ENCODE results near the gene LSM3. TPM values are rescaled to one million over a fixed set of nuclear protein-coding genes. Genes with fewer than 3 reads are reported as not detected.

The LSM3 gene
- total RNA-seq, 1 experiment from 2014 or later, result 11.9 TPM

DNA sequence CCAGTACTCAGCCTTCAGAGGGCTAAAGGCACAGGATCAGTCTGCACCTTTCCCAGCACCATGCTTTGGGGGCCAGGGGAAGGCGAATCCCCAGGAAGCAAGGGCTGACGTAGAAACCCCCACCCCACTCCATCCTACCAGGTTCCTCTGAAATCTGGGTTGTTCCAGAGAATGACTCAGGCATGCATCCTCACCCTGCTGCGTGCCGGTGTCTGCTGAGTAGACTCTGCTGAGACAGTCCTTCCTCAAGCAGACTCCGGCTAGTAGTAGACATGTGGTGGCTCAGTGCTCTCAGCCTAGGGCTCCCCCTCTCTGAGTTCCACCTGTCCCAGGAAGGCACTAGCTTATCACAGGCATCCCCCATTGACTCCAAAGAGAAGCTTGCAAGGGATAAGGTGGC lies 44.7 kb upstream of the LSM3 start:
- Histone ChIP-seq H3K4me3 (ENCODE audit: low read depth in 2 of 2, low read length in 2 of 2) (no peak overlapping the region), H3K36me3 (ENCODE audit: control insufficient read depth, insufficient read depth, low read length) (peaks cover 11% of the 10 kb centered on the region), H3K27me3 (ENCODE audit: control insufficient read depth, insufficient read depth, low read length) (no peaks in the 10 kb centered on the region), H3K4me1 (ENCODE audit: control insufficient read depth, insufficient read depth, low read length) (no peaks in the 10 kb centered on the region), H3K9me3 (ENCODE audit: control insufficient read depth, insufficient read depth, low read depth, low read length) (no peaks in the 10 kb centered on the region), H3K27ac (ENCODE audit: low read length) (no peak overlapping the region)
- DNase-seq (ENCODE audit: low read depth, low spot score), result no peak
- no TSS peak for BruUV-seq (replicated peaks)
- TF ChIP-seq POLR2AphosphoS5 (IDR thresholded peaks at IDR 0.05; ENCODE audit: low read depth, low read length), result no peak
- TF ChIP-seq TCF7L2 (IDR thresholded peaks at IDR 0.05; ENCODE audit: low read depth, low read length), result no peak
- no peak for TF ChIP-seq SIN3A (IDR thresholded peaks at IDR 0.05; ENCODE audit: borderline replicate concordance, insufficient read depth, low read depth, low read length)
- in situ Hi-C loops (cut with HindIII; ENCODE audit: low pct_unique_long_range_greater_than_20kb, low sequenced_read_pairs), result no loop called here
- ChIA-PET CTCF (no interaction called here), POLR2A (no interaction called here)
- intact Hi-C loops (cut with micrococcal nuclease; ENCODE audit: unreplicated experiment), result no loop called here
- ATAC-seq, result no peak

DNA sequence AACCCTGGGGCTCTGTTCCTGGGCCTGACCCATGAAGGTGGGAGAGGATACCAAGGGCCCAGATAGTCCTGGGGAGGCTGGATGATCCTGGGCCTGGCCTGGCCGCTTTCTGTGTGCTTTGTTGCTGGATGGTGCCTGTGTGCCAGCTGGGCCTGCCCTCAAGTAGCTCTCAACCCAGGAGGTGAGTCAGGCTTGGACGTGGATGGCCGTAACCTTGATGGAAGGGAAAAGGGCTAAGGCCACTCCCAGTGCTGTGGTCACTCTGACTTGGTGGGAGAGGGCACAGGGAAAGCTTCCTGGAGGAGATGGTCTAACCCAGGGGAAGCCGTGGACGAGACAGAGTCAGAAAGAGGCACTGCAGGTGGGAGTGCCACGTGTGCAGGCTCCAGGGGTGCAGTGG lies 44.3 kb upstream of the LSM3 start:
- H3K4me3 ChIP-seq (ENCODE audit: low read depth in 2 of 2, low read length in 2 of 2), result no peak overlapping the region
- ATAC-seq (no peak), DNase-seq (ENCODE audit: low read depth, low spot score) (no peak)
- no TSS peak for BruUV-seq (replicated peaks)
- no peaks in the 10 kb centered on the region for H3K27me3 ChIP-seq (ENCODE audit: control insufficient read depth, insufficient read depth, low read length)
- H3K36me3 ChIP-seq (ENCODE audit: control insufficient read depth, insufficient read depth, low read length), result peaks cover 7% of the 10 kb centered on the region
- ChIA-PET POLR2A (no interaction called here), CTCF (no interaction called here)
- TF ChIP-seq, protein P1, sequence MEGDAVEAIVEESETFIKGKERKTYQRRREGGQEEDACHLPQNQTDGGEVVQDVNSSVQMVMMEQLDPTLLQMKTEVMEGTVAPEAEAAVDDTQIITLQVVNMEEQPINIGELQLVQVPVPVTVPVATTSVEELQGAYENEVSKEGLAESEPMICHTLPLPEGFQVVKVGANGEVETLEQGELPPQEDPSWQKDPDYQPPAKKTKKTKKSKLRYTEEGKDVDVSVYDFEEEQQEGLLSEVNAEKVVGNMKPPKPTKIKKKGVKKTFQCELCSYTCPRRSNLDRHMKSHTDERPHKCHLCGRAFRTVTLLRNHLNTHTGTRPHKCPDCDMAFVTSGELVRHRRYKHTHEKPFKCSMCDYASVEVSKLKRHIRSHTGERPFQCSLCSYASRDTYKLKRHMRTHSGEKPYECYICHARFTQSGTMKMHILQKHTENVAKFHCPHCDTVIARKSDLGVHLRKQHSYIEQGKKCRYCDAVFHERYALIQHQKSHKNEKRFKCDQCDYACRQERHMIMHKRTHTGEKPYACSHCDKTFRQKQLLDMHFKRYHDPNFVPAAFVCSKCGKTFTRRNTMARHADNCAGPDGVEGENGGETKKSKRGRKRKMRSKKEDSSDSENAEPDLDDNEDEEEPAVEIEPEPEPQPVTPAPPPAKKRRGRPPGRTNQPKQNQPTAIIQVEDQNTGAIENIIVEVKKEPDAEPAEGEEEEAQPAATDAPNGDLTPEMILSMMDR (IDR thresholded peaks at IDR 0.05), result no peak
- TF ChIP-seq SIN3A (IDR thresholded peaks at IDR 0.05; ENCODE audit: borderline replicate concordance, insufficient read depth, low read depth, low read length) (no peak), TCF7L2 (IDR thresholded peaks at IDR 0.05; ENCODE audit: low read depth, low read length) (no peak)
- TF ChIP-seq, protein P2, sequence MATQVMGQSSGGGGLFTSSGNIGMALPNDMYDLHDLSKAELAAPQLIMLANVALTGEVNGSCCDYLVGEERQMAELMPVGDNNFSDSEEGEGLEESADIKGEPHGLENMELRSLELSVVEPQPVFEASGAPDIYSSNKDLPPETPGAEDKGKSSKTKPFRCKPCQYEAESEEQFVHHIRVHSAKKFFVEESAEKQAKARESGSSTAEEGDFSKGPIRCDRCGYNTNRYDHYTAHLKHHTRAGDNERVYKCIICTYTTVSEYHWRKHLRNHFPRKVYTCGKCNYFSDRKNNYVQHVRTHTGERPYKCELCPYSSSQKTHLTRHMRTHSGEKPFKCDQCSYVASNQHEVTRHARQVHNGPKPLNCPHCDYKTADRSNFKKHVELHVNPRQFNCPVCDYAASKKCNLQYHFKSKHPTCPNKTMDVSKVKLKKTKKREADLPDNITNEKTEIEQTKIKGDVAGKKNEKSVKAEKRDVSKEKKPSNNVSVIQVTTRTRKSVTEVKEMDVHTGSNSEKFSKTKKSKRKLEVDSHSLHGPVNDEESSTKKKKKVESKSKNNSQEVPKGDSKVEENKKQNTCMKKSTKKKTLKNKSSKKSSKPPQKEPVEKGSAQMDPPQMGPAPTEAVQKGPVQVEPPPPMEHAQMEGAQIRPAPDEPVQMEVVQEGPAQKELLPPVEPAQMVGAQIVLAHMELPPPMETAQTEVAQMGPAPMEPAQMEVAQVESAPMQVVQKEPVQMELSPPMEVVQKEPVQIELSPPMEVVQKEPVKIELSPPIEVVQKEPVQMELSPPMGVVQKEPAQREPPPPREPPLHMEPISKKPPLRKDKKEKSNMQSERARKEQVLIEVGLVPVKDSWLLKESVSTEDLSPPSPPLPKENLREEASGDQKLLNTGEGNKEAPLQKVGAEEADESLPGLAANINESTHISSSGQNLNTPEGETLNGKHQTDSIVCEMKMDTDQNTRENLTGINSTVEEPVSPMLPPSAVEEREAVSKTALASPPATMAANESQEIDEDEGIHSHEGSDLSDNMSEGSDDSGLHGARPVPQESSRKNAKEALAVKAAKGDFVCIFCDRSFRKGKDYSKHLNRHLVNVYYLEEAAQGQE (IDR thresholded peaks at IDR 0.05; ENCODE audit: insufficient read depth in 1 of 2, low read depth in 2 of 2, low read length in 1 of 2), result no peak
- intact Hi-C loops (cut with micrococcal nuclease; ENCODE audit: unreplicated experiment), result no loop called here
- in situ Hi-C loops (cut with HindIII; ENCODE audit: low pct_unique_long_range_greater_than_20kb, low sequenced_read_pairs), result no loop called here
- H3K4me1 ChIP-seq (ENCODE audit: control insufficient read depth, insufficient read depth, low read length), result no peaks in the 10 kb centered on the region
- H3K9me3 ChIP-seq (ENCODE audit: control insufficient read depth, insufficient read depth, low read depth, low read length), result no peaks in the 10 kb centered on the region
- no peak overlapping the region for H3K27ac ChIP-seq (ENCODE audit: low read length)

DNA sequence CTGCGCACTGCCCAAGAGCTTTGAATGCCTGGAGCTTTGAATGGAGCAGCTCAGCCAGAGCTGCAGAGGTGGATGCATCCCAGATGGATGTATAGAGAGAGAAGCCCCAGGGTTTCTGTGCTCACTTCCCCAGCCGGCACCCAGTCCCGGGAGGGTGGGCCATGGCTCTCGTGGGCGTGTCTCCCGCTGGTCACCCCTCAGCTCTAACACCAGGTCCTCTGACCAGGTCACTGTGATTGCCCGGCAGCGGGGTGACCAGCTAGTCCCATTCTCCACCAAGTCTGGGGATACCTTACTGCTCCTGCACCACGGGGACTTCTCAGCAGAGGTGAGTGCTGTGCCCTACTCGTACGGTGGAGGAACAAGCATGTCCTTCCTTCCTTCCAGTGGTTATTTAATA lies 43.0 kb upstream of the LSM3 start:
- Histone ChIP-seq H3K27ac (ENCODE audit: low read length) (no peak overlapping the region), H3K36me3 (ENCODE audit: control insufficient read depth, insufficient read depth, low read length) (peaks cover 4% of the 10 kb centered on the region), H3K4me3 (ENCODE audit: low read depth in 2 of 2, low read length in 2 of 2) (no peak overlapping the region), H3K4me1 (ENCODE audit: control insufficient read depth, insufficient read depth, low read length) (no peaks in the 10 kb centered on the region), H3K9me3 (ENCODE audit: control insufficient read depth, insufficient read depth, low read depth, low read length) (no peaks in the 10 kb centered on the region), H3K27me3 (ENCODE audit: control insufficient read depth, insufficient read depth, low read length) (no peaks in the 10 kb centered on the region)
- intact Hi-C loops (cut with micrococcal nuclease; ENCODE audit: unreplicated experiment), result no loop called here
- in situ Hi-C loops (cut with HindIII; ENCODE audit: low pct_unique_long_range_greater_than_20kb, low sequenced_read_pairs), result no loop called here
- no peak for ATAC-seq
- ChIA-PET CTCF (no interaction called here), POLR2A (no interaction called here)
- DNase-seq (ENCODE audit: low read depth, low spot score), result no peak
- no TSS peak for BruUV-seq (replicated peaks)
- TF ChIP-seq, protein P1 (IDR thresholded peaks at IDR 0.05), result no peak
